AG08396 (cell line): ENCODE measurements around the gene NAB2.
A peak's percentile ranks its signal among the peaks of the same experiment; 100 is the strongest.
"Not testable (repeated sequence)": the region's sequence is repeated elsewhere in the genome, so short reads cannot be mapped to it uniquely, and the experiment has no call there.

Experiments used
- DNase-seq: peaks from one replicate; pipeline ENCODE4 v3.0.0; 2012; ENCODE audit warnings: low spot score, mixed read lengths

Gene NAB2

DNA sequence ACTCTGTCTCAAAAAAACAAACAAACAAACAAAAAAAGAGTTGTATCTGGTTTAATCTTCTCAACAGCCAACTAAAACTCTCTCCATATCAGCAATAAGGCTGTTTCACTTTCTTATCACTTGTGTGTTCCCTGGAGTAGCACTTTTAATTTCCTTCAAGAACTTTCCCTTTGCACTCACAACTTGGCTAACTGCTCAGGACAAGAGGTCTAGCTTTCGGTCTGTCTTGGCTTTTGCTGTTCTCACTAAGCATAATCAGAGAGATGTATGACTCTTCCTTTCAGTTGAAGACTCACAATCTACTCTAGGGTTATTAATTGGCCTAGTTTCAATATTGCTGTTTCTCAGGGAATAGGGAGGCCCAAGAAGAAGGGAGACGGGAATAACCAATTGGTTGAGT, 22.7 kb upstream of the NAB2 start:
- no peak for DNase-seq

DNA sequence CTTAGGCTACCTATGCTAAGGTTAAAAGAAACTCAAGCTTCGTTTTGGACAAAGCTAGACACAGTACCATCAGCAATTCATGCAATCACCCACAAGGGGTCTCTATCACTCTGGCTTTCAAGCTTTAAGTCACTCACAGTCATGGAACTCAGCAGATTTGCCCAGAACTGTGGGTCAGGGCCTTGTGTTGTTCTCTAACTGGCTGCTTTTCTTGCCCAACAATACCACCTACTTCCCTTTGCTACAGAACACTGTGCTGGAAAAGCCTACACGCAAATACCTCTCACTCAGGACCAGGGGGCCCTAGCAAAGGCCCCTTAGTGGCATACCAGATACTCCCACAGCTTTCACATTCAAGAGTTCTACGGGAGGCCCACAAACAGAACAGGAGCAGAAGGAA, 19.4 kb upstream of the NAB2 start:
- DNase-seq: peak; percentile 61

DNA sequence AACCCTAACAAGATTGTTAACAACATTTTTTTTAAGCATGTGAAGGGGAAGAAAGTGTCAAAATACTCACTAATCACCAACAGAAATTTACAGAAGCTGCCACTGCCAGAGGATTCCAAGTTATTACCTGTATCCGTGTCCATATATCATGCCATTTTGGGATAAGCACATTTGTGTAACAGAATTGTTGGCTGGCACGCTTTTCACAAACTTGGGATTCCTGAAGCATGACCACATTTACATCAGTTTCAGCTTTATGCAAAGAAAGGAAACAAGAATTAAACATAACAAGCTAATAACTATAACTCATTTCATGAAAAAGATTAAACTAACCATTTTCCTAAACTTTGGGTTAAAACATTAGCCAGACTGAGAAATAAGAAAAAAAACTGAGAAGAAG, 16.3 kb upstream of the NAB2 start:
- no peak for DNase-seq

DNA sequence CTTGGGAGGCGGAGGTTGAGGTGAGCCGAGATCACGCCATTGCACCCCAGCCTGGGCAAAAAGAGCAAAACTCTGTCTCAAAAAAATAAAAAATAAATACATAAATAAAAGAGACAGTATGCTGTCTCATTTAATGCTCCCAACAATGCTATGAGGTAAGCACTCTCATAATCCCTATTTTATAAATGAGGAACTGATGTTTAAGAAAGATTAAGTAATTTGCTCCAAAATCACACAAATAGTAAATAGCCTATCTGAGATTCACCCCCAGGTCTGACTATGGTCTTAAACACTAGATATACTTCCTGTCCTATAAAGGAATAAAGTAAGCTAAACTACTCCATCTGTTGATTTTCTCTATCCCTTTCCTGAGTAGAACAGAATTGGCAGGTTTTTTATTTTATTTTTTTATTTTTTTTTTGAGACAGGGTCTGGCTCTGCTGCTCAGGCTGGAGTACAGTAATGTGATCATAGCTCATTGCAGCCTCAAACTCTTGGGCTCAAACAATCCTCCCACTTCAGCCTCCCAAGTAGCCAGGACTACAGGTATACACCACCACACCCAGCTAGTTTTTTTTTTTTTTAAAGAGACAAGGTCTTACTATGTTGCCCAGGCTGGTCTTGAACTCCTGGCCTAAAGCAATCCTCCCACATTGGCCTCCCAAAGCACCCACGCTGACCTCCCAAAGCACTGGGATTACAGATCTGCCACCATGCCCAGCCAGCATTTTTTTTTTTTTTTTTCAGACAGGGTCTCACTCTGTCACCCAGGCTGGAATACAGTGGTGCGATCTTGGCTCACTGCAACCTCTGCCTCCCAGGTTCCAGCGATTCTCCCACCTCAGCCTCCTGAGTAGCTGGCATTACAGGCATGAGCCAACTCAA, 15.1 kb upstream of the NAB2 start:
- DNase-seq: not testable (repeated sequence)

DNA sequence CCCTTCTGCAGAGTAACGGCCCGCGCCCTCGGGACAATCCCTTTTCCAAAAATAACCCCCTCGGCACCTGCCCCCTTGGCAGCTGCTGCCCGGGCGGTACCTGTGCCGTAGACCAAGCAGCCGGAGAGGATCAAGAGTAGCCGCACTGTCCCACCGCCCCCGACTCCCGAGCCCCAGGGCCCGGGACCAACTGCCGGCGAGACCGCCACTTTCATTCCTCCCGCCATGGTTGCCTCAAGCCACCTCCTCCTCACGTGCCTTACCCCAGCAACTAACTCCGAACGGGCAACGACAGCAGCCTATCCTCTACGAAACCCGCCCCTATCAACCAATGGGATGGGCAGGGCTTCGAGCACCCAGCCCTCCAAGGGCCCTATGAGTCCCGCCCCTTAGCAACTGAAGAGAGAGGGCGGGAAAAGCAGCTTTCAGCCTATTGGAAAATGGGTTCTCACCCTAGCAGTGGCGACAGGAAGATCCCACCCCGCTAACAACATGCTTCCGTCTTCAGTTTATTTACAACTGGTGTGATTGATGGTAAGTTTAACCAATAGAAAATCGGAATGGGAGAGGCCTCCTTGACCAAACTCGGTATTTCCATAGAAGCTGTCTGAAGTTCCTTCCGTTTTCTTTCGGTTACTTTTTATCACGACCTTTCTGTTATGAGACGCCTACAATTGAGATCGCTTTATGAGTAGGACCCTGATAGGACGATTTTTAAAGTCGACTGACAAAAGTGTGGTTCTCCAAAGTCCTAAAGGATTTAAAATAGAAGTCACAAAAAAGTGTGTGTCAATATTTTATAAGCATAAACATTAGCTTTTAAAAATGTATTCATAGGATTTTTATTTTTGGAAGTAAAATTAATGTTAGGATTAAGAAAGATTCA, 10.2 kb upstream of the NAB2 start, which contains the start of gene NEMP1:
Gene NEMP1 (minus strand): TSS at position 273 of the 886 bp plus-strand sequence. CDS start 46 bp downstream, at position 227.
- DNase-seq: peak; percentile 94

DNA sequence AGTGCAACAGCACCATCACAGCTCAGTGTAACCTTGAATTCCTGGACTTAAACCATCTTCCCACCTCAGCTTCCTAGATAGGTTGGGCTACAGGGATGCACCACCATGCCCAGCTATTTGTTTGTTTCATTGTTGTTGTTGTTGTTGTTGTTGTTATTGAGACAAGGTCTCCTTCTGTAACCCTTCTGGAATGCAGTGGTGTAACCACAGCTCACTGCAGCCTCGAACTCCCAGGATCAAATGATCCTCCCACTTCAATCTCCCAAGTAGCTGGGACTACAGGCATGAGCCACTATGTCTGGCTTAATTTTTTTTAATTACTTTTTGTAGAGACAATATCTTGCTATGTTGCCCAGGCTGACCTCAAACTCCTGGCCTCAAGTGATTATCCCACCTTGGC, 9.1 kb upstream of the NAB2 start:
- DNase-seq: no peak

DNA sequence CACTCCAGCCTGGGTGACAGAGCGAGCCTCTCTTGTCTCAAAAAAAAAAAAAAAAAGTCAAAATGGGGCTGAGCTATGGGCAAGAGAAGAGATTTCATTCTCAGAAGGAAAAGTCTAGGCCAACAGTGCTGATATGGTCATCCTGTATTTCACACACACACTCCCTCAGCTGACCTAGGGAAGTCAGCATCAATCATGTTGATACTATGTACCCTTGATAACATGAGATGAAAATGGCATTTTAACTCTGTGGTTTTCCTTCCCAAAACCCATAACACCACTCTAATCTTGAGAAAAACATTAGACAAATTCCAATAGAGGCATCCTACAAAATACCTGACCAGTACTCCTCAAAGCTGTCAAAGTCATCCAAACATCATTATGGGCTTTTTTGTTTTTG, 8.1 kb upstream of the NAB2 start:
- no peak for DNase-seq

DNA sequence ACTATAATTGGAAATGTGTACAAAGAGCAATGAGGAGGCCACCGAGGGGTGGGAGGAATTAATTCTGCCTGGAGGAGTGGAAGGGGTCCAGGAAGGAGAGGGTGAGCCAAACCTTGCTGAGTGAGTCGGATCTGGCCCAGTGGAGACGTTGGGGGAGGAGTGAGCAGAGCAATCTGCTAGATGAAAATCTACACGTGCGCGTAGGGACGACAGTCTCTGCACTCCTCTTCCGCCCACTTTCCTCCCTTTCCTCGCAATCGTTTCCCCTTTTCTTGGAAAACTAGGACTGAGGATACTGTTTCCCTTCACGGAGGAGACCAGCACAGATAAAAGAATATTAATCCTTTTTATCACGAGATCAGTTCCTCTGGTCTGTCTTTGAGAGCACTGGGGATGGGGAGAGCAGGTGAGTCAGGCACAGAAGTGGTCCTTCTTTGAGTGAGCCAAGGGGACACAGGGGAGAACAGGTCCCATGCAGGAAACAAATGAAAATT, 2.9 kb upstream of the NAB2 start:
- DNase-seq: no peak

DNA sequence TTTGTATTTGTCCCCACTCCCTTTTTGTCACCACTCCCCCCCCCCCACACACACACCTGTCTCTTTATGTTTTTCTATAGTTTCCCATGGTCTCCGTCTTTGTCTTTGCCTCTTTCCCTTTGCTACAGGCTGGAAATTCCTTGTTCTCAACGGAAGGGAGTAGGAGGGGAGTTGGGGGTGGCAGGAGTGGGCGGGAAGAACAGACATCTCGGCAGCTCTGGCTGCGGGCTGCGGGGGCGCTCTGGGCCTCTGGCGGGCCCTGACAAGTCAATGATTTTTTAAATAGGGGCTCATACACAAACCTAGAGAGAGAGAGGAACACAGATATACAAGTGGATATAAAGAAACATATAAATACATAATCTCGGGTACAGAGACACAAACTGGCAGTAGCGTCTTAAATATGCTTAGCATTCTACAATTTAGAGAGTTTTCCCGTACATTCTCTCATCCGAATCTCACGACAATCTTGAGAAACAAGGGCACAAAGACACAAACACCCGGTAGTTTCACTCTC, 2.4 kb upstream of the NAB2 start:
- DNase-seq: peak; percentile 67

DNA sequence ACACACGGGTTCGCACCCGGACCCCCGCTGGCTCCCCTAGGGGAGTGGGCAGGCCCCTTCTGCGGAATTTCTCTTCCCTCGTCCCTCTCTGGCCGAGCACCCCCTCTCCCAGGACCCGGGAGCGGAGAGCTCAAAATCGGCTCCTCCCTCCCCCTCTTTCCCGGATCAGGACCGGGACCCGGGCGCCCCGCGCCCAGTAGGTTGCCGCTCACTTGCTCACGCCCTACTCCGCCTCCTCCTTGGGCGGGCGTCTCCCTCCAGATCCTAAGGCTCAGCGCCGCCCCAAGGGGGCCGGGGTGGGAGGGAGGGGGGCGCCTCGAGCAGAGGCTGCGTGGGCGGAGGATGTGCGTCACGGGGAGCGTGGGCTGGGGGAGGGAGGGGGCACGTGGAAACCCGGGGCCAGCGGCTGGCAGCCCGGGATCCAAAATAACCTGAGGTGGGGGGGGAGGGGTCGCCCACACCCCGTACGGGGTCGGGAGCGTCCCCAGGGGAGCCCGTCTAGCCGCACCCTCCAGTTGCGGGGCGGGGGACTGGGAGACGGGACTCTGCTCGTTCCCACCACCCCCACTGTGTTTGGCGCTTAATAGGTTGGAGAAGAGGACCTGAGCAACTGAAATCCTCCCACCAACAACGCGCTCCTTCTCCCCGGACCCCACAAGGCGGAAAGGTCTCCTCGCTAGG, 1.8 kb upstream of the NAB2 start:
- peak; percentile 85 for DNase-seq

DNA sequence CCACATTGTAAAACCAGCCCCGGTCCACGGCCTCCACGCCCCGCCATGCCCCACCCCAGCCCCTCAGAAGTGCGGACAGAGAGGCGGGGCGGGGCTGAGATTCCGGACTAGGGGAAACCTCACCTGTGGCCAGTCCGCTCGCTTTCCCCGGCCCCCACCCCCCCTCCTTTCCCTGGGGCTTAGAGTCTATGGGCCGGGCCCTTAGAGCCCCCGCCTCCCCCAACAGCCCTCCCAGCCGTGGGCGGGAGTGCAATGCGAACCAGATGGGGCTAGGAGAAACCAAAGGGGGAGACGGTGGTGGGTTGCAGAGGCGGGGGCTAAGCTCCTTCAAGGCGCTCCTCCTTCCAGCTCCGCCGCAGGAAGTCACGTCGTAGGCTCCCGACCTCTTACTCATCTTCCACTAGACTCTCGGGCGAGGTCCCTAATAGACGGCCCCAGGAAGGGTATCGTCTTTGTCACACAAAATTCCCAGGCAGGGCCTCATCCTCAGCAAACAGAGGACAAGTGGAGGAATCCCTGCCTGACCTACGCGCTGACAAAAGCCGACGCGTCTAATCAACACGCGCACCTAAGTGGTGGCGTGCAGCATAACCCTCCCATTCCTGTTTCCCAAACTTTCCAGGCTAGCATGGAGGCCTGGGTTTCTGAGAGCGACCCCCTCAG, 1.1 kb upstream of the NAB2 start:
- peak; percentile 82 for DNase-seq

DNA sequence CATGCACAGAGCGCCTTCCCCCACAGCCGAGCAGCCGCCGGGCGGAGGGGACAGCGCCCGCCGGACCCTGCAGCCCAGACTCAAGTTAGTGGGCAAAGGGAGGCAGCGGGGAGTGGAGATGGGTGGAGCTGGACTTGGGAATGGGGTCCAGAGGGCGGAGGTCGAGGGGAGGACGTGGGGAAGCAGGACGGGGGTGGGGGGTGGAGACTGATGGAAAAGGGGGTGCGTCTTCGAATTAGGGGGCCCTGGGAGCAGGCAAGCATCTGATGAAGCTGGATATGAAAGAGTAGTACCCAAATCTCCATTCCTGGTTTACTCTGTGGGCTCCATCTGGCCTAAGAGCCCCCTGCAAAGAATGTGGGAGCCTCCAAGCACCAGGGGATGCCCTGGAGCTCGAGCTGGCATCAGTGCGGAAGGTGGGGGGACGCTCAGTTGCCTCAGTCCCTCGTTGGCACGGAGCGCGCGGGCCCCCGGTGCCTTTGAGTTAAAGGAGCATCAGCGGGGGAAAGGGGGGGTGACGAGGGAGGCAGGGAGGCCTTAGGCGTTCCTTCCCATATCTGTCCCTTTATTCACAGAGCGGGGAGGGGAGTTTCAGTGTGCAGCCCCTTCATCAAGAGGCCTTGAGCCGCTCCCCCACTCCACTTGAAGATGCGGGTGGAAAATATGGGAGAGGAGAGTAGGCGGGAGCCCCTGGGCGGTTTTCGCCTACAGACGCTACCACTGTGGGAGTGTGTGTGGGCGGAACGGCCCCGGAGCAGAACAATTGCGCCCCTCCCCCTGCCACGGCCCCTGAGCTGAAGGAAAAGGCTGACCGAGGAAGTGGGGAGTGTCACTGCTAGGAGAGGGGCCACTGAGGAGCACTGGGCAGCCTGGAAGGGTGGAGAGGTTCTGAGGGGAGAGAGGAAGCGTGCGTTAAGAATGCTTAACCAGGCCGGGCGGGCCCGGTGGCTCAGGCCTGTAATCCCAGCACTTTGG, 644 bp downstream of the NAB2 start:
- DNase-seq: no peak

DNA sequence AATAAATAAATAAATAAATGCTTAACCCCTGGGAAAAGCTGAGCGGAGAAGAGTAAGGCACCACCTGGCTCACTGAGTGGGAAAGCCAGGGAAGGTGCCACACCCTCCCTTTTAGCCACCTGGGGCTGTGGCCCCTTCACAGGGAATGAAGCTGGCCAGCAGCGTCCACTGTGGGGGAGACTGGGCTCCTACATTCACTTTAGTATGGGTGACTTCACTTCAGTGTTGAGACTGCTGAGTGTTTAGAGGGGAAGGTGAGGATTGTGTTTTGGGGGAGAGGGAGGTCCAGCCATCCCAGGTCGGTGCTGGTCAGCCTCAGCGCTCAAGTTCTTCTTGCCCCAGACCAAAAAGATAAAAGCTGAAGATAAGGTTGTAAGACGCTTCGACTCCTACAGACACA, 1.6 kb downstream of the NAB2 start:
- no peak for DNase-seq

DNA sequence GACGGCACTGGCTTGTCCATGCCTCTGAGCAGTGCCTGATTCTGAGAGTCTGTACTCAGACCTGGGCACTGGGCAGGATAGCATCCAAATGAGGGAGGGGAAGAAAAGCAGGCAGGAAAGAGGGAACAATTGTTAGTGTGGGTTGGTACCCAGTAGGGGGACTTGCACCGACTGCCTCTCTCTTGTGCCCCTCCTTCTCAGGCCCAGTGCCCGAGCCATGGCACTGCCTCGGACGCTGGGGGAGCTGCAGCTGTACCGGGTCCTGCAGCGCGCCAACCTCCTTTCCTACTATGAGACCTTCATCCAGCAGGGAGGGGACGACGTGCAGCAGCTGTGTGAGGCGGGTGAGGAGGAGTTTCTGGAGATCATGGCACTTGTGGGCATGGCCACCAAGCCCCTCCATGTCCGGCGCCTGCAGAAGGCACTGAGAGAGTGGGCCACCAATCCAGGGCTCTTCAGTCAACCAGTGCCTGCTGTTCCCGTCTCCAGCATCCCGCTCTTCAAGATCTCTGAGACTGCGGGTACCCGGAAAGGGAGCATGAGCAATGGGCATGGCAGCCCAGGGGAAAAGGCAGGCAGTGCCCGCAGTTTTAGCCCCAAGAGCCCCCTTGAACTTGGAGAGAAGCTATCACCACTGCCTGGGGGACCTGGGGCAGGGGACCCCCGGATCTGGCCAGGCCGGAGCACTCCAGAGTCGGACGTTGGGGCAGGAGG, 2.2 kb downstream of the NAB2 start:
- no peak for DNase-seq

DNA sequence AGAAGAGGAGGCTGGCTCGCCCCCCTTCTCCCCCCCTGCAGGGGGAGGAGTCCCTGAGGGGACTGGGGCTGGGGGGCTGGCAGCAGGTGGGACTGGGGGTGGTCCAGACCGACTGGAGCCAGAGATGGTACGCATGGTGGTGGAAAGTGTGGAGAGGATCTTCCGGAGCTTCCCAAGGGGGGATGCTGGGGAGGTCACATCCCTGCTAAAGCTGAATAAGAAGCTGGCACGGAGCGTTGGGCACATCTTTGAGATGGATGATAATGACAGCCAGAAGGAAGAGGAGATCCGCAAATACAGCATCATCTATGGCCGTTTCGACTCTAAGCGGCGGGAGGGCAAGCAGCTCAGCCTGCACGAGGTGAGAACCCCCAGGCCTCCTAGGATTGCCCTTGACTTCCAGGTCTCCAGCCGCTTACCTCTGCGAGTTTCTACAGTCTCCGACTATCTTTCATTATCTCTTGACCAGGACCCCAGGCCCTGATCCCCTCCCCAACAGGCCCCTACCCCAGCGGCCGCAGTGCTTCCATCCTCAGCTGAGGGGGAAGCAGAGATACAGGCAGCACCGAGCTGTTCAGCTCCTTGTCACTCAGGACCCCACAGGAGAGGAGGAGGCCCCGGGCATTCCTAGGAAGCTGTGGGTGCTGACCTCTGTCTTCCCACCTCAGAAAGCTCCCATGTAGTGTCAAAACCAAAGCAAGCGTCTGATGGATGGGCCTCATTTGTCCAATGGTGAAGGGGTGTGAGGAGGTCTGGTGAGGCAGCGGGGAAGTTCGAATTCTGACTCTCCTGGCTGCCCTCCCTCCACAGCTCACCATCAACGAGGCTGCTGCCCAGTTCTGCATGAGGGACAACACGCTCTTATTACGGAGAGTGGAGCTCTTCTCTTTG, 3.0 kb downstream of the NAB2 start:
- no peak for DNase-seq

DNA sequence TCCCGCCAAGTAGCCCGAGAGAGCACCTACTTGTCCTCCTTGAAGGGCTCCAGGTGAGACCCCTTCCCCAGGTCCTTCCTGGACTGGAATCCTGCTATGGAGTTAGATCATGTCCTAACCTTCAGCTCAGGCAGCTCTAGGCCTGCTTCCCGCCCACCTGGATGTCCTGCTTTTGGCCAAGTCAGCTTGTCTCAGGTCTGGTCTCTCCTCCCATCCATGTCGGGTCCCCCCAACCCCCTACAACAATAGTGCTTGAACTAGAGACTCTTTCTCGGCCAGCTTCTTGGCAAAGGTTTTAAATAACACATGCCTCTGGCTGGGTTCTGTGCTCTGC, 3.6 kb downstream of the NAB2 start:
- no peak for DNase-seq

DNA sequence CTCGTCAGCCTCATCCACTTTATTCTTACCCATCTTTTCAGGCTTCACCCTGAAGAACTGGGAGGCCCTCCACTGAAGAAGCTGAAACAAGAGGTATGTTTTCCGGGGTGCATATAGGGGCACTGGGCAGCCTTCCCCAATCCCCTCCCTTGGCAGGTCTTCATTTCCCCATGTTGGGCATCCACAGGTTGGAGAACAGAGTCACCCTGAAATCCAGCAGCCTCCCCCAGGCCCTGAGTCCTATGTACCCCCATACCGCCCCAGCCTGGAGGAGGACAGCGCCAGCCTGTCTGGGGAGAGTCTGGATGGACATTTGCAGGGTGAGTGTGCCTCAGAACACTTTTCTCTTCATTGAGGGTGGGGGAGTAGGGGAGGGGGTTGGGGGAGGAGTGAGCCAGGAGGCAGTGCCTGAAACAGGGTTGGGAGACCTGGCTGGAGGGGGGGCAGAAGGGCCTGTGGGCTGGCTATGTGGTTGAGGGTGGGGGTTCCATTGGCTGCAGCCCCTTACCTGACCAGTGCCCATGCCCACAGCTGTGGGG, 4.0 kb downstream of the NAB2 start:
- DNase-seq: no peak
